Osteocyte (in vitro differentiated cells): ENCODE data around the gene POU3F1. TPM values are rescaled to one million over a fixed set of nuclear protein-coding genes. Genes with fewer than 3 reads are reported as not detected.

Source experiments
- DNase-seq: peaks from one replicate; pipeline ENCODE4 v3.0.0; 2021; ENCODE audit warnings: mixed read lengths; ENCODE audit not compliant: unreplicated experiment; ENCODE audit errors: extremely low spot score
- H3K27ac Mint-ChIP-seq: one replicate; pipeline ENCODE4 v1.8.0; 2021; ENCODE audit warnings: mild to moderate bottlenecking, mixed read lengths; ENCODE audit not compliant: unreplicated experiment
- H3K27me3 Mint-ChIP-seq: one replicate; pipeline ENCODE4 v1.8.0; 2021; ENCODE audit warnings: mixed read lengths; ENCODE audit not compliant: unreplicated experiment
- H3K36me3 Mint-ChIP-seq: one replicate; pipeline ENCODE4 v1.8.0; 2021; ENCODE audit warnings: mixed read lengths; ENCODE audit not compliant: unreplicated experiment
- H3K4me1 Mint-ChIP-seq: one replicate; pipeline ENCODE4 v1.8.0; 2021; ENCODE audit warnings: mixed read lengths; ENCODE audit not compliant: unreplicated experiment
- H3K4me3 Mint-ChIP-seq: one replicate; pipeline ENCODE4 v1.8.0; 2021; ENCODE audit warnings: mild to moderate bottlenecking, moderate library complexity, mixed read lengths; ENCODE audit not compliant: unreplicated experiment
- H3K9me3 Mint-ChIP-seq: one replicate; pipeline ENCODE4 v1.8.0; 2021; ENCODE audit warnings: mixed read lengths; ENCODE audit not compliant: unreplicated experiment
- CTCF ChIP-seq: fragments of 200-600 bp; sonication (generic); IDR thresholded peaks from 2 replicates; pipeline ENCODE4 v1.5.0; 2021; ENCODE audit warnings: antibody characterized with exemption, mild to moderate bottlenecking, moderate library complexity
- total RNA-seq: library from RNA; stranded (reverse); gene quantifications from 2 replicates; pipeline ENCODE4 v1.2.1, GENCODE V29; 2021

POU3F1 gene
- total RNA-seq, 1 donor from 2014 or later = 1.8 TPM

DNA sequence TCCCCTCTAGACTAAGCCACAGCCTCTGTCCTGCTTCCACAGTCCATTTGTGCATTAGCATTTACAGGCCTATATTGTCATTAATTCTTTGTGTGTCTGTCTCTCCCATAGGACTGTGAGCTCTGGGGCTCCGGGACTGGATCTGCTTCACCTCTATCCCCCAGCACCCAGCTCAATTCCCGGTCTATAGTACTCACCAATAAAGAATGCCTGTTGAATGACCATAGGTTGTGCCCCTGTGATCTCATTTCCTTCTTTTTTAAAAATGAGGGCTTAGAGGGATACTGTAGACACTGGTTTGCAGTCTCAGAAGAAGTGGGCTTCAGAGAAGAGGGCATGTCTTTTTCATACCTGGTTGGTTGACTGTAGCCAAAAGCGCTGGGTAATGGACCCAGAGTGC, 8.8 kb upstream of the POU3F1 start:
- Mint-ChIP-seq H3K4me3 (no peak overlapping the region), H3K36me3 (no peaks in the 10 kb centered on the region), H3K9me3 (no peaks in the 10 kb centered on the region), H3K4me1 (peaks cover 12% of the 10 kb centered on the region), H3K27me3 (peaks cover 32% of the 10 kb centered on the region), H3K27ac (no peak overlapping the region)
- no peak for TF ChIP-seq CTCF
- no peak for DNase-seq

- TF ChIP-seq CTCF = no peak
- H3K4me1 Mint-ChIP-seq = peaks cover 12% of the 10 kb centered on the region
- no peaks in the 10 kb centered on the region for H3K36me3 Mint-ChIP-seq
- DNase-seq = no peak
- H3K4me3 Mint-ChIP-seq = no peak overlapping the region
- no peak overlapping the region for H3K27ac Mint-ChIP-seq
- peaks cover 27% of the 10 kb centered on the region for H3K27me3 Mint-ChIP-seq
- H3K9me3 Mint-ChIP-seq = no peaks in the 10 kb centered on the region
These were observed 7.0 kb upstream of the POU3F1 start for GRCh38 chr1:38053416-38054091.

DNA sequence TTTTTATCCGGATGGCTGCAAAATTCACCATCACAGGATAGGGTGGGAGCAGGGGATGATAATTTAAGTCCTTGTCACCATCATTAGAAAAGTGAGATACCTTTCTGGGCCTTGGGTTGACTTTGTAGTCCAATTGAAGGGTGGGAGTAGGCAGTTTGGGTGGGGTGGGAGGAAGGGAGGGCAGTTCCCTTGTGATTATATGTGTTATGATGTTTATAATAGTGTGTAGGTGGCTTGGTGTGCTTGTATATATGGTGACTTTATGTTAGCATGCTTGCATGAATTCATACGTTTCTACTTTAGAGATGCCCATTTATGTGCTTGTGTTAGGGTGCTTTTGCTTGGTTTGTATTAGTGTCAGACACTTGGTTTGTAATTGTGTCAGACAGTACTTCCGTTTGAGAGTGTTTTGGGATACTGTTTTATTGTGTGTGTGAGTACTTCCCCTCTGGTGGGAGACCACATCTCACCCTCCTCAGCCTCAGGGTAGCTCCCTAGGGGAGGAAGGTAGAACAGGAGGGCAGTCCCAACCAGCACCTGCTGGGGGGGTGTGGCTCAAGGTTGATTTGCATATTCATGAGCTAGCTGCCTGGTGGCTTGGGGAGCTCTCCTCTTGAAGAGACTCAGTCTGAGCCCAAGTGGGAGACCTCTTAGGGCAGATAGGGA, 6.3 kb upstream of the POU3F1 start:
- peaks cover 27% of the 10 kb centered on the region for H3K27me3 Mint-ChIP-seq
- H3K4me3 Mint-ChIP-seq = no peak overlapping the region
- no peak for TF ChIP-seq CTCF
- H3K9me3 Mint-ChIP-seq = no peaks in the 10 kb centered on the region
- H3K4me1 Mint-ChIP-seq = peaks cover 13% of the 10 kb centered on the region
- no peak for DNase-seq
- no peak overlapping the region for H3K27ac Mint-ChIP-seq
- no peaks in the 10 kb centered on the region for H3K36me3 Mint-ChIP-seq

GRCh38 chr1:38051079-38051543, 4.5 kb upstream of the POU3F1 start:
- Mint-ChIP-seq H3K36me3 (no peaks in the 10 kb centered on the region), H3K27ac (no peak overlapping the region), H3K4me3 (no peak overlapping the region), H3K27me3 (peaks cover 24% of the 10 kb centered on the region), H3K9me3 (no peaks in the 10 kb centered on the region), H3K4me1 (peaks cover 17% of the 10 kb centered on the region)
- TF ChIP-seq CTCF = no peak
- no peak for DNase-seq

- H3K9me3 Mint-ChIP-seq = no peaks in the 10 kb centered on the region
- peaks cover 26% of the 10 kb centered on the region for H3K27me3 Mint-ChIP-seq
- no peak for TF ChIP-seq CTCF
- H3K4me3 Mint-ChIP-seq = no peak overlapping the region
- no peaks in the 10 kb centered on the region for H3K36me3 Mint-ChIP-seq
- no peak overlapping the region for H3K27ac Mint-ChIP-seq
- DNase-seq = no peak
- H3K4me1 Mint-ChIP-seq = peaks cover 18% of the 10 kb centered on the region
These were observed 3.9 kb upstream of the POU3F1 start for GRCh38 chr1:38050397-38051078.
